GM12872 (cell line): ENCODE measurements around the gene GPATCH1.

ENCODE experiments used
- CTCF ChIP-seq: IDR thresholded peaks from 3 replicates; pipeline ENCODE4 v1.5.1; 2011; ENCODE audit warnings: low read depth, mild to moderate bottlenecking, low read length, moderate library complexity; ENCODE audit not compliant: insufficient read depth

The GPATCH1 gene

GRCh38 chr19:33075519-33075918, 5.5 kb upstream of the GPATCH1 start:
- TF ChIP-seq CTCF = no peak

- no peak for TF ChIP-seq CTCF
Observed at GRCh38 chr19:33085570-33086128, 4.7 kb downstream of the GPATCH1 start.

DNA sequence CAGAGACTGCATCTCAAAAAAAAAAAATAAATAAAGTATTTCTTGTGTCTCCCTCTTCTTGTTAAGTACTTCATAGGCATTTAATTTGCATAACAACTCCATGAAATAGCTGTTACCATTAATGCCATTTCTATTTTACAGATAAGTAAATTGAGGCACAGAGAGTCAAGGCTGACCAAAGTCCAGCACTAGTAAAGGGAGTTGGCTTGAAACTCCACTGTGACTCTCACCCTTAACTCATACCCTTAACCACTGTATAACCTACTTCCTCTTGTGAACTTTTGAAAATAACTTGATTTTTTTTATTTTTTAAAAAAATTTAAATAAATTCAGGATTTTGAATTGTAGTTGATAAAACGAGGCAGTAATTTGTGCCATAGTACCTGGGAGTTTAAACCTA, 6.0 kb downstream of the GPATCH1 start:
- no peak for TF ChIP-seq CTCF

GRCh38 chr19:33089010-33089409, 8.0 kb downstream of the GPATCH1 start:
- no peak for TF ChIP-seq CTCF

- TF ChIP-seq CTCF = no peak
Observed at GRCh38 chr19:33090179-33090578, 9.2 kb downstream of the GPATCH1 start.

- no peak for TF ChIP-seq CTCF
Observed at GRCh38 chr19:33093420-33094210, 12.6 kb downstream of the GPATCH1 start.

DNA sequence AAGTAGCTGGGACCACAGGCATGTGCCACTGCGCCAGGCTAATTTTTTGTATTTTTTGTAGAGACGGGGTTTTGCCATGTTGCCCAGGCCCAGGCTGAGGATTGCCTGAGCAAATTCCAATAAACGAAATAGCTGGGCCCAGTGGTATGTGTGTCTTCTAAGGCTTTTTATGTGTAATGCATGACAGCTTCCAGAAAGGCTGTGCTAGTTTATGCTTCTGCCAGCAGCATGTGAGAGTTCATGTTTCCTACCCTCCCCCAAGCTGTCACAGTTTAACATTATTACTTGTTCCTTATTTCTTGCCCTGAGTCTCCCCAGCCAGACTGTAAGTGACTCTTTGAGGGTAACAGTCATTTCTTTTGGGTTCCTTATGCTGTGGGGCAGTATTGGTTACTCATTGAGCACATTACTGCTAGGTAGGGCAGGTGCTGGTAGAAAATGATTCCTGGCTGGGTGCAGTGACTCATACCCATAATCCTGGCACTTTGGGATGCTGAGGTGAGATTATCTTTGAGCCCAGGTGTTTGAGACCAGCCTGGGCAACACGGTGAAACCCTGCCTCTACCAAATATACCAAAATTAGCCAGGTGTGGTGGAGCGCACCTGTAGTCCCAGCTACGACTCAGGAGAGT, 13.6 kb downstream of the GPATCH1 start:
- no peak for TF ChIP-seq CTCF
